ENCODE measurements around the gene HSD17B4.
"Not testable (repeated sequence)": the region's sequence is repeated elsewhere in the genome, so short reads cannot be mapped to it uniquely, and the experiment has no call there.

Gene HSD17B4, protein sequence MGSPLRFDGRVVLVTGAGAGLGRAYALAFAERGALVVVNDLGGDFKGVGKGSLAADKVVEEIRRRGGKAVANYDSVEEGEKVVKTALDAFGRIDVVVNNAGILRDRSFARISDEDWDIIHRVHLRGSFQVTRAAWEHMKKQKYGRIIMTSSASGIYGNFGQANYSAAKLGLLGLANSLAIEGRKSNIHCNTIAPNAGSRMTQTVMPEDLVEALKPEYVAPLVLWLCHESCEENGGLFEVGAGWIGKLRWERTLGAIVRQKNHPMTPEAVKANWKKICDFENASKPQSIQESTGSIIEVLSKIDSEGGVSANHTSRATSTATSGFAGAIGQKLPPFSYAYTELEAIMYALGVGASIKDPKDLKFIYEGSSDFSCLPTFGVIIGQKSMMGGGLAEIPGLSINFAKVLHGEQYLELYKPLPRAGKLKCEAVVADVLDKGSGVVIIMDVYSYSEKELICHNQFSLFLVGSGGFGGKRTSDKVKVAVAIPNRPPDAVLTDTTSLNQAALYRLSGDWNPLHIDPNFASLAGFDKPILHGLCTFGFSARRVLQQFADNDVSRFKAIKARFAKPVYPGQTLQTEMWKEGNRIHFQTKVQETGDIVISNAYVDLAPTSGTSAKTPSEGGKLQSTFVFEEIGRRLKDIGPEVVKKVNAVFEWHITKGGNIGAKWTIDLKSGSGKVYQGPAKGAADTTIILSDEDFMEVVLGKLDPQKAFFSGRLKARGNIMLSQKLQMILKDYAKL

DNA sequence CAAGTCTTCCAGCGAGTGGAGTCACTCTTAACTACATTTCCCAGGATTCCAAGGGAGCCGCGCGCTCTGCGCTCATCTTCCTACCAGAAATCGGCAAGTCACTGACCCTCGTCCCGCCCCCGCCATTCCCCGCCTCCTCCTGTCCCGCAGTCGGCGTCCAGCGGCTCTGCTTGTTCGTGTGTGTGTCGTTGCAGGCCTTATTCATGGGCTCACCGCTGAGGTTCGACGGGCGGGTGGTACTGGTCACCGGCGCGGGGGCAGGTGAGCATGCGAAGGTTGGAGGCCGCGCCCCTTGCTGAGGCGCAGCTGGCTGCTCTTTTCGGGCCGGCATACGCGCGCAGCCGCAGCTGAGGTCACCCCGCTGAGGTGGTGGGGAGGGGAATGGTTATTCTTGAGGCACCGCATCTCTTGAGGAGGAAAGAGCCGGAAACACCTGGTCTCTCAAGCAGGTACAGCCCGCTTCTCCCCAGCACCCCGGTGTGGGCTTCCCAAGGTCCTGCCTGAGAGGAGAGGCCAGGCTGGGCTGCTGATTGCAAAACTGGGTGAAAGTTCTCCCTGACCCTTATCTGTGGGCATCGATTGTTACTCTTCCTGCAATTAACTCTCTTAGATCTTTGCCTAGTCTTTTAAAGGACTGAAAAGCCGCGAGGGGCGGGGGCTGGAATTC lies at the start of gene HSD17B4:
HSD17B4 (plus strand) TSS at position 125 of the 667 bp plus-strand sequence; CDS start at position 204, 79 bp downstream.
- in situ Hi-C loops (cut with MboI; ENCODE audit: low sequenced_read_pairs), result no loop called here

DNA sequence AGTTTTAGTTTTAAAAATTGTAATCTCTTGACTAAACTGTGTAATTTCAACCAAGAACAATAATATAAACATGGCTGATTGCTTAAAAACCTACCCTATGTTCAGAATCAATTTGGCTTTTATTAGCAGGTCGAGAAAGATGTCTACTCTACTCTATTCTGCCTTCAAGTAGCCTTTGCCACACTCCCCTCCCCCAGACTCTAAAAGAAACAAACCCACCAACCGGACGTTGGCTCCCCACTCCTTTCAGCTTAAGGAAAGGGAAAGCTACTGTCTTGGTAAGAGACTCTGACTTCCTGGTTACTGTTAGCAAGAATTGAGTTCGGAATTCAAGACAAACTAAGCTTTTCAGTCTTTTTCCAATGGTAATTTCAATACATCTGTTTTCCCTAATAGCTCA lies 49.7 kb upstream of the HSD17B4 start:
- in situ Hi-C loops (cut with MboI; ENCODE audit: low sequenced_read_pairs), result loop anchor here (25.0 kb wide), 1 partner anchor 390 kb away; no protein-coding TSS in a partner anchor

DNA sequence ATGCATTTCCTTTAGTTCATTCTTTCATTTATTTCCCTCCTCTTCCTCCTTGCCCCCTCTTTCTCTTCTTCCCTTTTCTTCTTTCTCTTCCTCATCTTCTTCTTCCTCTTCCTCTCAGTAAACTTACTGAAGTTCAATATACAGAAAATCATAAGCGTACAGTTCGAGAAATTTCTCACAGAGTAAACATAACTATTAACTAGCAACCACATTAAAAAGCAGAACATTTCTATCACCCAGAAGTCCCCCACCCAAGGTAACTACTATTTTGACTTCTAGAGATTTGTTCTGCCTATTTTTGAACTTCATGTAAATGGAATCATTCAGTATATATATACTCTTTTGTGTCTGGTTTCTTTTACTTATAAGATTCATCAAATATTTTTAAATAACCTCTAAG lies 48.3 kb upstream of the HSD17B4 start:
- in situ Hi-C loops (cut with MboI; ENCODE audit: low sequenced_read_pairs), result loop anchor here (25.0 kb wide), 1 partner anchor 392 kb away; no protein-coding TSS in a partner anchor

DNA sequence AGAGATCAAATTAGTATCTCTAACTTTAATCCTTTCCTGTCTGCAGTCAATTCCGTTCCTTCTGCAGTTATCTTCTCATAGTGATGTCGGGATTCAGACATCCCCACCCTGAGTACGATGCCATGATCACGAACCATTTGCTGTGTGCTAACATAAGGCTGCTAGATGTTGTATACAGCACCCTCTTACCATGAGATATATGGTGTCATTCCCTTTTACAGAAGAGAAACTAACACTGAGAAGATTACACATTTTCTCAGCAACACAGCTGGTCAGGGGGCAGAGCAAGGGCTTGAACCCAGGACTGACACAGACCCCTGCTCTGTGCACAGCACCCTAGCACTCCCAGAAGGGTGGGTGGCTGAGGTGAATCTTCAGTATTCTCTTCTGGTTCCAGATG lies 46.9 kb upstream of the HSD17B4 start:
- in situ Hi-C loops (cut with MboI; ENCODE audit: low sequenced_read_pairs), result loop anchor here (25.0 kb wide), 1 partner anchor 393 kb away; no protein-coding TSS in a partner anchor

DNA sequence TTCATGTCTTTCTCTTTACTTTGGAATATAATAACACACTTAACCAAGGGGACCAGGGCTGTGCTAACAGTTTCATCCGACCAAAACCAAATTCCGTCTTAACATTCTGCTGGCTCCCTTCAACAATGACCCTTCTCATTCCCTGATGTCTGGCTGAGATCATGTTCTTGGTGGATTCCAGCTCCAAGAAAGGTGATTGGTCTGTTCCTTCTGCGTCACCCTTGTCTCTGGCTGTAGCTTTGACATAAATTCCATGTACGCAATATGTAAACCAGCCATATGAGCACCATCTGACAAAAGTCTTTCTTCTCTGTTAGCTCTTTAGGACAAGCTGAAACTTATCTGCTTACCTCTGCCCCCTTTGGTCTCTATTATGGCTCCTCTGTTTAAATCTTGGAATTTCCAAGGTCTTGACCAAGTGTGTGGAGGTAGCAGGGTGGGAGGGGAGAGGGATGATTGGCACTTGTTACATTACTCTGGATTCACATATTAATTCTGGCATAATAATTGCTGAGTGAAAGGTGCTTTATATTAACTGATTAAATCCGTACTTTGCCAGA lies 45.7 kb upstream of the HSD17B4 start:
- in situ Hi-C loops (cut with MboI; ENCODE audit: low sequenced_read_pairs), result loop anchor here (25.0 kb wide), 1 partner anchor 394 kb away; no protein-coding TSS in a partner anchor

DNA sequence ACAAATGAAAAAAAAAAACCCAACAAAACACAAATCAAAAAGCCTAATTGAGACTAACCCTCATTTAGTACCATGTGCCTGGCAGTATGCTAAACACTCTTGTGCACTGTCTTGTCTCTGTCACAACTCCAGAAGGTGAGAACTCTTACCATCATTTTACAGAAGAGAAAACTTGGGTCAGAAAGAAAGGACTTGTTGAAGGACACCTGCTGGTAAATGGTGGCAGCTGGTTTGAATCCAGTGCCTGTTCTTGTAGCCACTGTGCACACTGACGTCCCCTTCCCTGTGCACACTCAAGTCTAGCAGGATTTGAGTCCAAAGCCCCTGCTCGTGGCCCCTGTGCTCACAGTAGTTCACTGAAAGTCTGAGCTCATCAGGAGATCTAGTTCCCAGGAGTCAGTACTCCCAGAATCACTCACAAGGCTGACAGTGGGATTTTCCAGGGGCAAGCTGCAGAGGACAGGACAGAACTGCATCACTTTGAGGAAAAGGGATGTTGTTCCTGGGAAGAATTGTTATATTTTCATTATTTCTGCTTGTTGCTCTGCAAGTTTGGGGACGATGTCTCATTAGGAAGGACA lies 43.0 kb upstream of the HSD17B4 start:
- in situ Hi-C loops (cut with MboI; ENCODE audit: low sequenced_read_pairs), result loop anchor here (25.0 kb wide), 1 partner anchor 397 kb away; no protein-coding TSS in a partner anchor

DNA sequence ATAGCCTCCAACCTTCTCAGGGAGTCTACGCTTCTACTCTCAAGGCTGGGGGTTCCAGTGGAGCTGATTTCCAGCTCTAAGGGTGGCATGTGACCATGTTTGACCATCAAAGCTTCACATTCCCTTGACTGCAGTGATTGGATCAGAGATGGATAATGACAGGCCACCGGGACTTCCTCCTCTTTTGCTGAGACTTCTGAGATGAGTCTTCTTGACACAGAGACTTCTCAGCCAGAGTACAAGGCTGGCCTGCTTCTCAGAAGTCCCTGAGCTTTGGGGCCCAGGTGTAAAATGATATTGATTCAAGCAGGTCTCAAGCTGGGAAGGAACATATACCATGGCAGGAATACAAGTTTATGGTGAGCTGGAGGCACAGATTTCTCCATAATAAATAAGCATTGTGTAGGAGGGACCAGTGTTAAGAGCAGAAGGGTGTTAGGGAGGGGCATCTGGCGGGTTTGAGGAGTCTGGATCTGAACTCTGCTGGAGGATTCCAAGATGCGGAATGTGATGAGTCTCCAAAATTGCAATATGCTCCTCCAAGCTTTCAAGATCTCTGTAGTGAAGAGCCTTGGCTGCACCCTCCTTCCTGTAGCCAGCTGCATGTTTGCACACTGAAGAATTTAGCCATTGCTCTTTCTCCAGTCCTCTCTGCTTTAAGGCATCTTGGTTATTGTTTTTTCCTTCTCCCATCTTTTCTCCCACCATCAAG lies 41.7 kb upstream of the HSD17B4 start:
- in situ Hi-C loops (cut with MboI; ENCODE audit: low sequenced_read_pairs), result loop anchor here (25.0 kb wide), 1 partner anchor 398 kb away; no protein-coding TSS in a partner anchor

DNA sequence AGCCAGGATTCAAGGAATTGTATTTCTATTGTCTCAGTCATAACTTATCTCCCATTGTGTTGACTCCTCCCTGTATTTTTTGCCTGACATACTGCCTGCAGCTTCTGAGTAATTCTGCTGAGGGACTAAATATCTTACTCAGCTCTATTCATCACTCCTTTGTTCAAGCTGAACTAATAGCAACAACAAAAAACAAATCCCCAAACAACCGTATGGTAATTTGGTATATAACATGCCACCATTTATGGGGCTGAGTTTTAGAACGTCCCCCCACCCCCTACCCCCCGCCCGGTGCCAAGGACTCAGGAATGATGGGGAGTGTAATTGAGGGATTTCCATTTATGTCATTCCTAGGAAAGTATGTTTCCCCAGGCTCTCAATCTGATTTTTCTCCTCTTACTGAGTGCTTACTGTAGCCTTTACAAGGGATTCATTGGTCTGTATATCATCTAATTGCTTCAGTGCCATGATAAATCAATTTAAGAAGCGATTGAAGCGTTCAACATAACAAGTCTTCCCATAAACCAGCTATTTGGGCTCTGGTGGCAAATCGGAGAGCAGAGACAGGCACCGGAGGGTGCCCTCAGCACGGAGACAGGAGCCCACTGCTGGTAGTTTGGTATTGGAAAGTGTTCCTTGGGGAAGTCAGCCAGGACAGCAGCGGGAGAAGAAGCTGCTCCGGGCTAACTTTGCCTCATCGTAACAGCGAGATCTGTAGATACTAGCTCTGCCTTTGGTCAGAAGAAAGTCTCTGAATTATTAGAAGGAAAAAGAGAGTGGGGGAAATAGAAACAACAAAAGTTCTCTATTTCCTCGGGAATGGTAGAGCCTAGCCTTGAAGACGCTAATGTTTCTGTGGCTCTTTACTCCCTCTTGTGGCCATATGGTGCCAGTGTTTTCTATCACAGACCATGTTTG lies 40.7 kb upstream of the HSD17B4 start:
- in situ Hi-C loops (cut with MboI; ENCODE audit: low sequenced_read_pairs), result loop anchor here (25.0 kb wide), 1 partner anchor 399 kb away; no protein-coding TSS in a partner anchor

DNA sequence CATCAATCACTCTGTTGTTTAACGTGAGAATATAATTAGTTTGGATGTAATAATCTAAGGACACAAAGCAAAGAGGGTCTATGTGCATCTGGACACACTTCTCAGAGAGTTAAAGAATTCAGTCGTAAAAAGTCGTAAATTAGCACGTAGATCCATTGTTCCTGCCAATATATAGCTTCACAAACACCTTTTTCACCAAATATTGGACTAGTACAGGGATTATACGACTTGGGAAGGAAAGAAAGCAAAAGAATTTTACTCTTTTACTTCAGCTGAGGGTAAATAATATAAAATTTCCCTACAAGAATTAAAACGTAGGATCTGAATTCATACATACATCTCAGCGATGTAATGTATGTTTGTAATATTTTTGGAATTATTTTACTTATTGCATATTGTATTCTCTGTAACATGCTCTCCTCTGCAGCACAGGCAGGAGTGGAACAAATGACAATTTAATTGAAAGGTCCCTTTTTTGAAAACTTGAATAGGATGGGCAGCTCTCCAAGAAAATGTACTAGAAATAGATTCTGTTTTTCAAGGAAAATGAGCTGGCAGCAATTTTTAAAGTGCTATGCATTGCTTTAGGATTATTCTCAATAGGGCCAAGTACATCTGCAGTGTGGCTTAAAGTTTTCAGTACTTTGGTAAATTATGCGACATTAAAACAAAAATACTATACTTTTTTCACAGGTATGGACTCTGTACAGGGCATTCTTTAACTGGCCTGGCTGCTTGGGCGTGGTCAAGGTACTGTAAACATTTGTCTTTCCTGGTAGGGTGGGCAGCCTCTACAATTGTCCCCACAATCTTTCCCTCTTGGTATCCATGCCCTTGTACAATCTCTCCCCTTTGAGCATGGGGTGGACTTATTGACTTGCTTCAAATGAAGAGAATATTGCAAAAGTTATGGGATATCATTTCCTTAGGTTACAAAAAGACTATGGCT lies 39.7 kb upstream of the HSD17B4 start:
- in situ Hi-C loops (cut with MboI; ENCODE audit: low sequenced_read_pairs), result loop anchor here (25.0 kb wide), 1 partner anchor 400 kb away; no protein-coding TSS in a partner anchor

DNA sequence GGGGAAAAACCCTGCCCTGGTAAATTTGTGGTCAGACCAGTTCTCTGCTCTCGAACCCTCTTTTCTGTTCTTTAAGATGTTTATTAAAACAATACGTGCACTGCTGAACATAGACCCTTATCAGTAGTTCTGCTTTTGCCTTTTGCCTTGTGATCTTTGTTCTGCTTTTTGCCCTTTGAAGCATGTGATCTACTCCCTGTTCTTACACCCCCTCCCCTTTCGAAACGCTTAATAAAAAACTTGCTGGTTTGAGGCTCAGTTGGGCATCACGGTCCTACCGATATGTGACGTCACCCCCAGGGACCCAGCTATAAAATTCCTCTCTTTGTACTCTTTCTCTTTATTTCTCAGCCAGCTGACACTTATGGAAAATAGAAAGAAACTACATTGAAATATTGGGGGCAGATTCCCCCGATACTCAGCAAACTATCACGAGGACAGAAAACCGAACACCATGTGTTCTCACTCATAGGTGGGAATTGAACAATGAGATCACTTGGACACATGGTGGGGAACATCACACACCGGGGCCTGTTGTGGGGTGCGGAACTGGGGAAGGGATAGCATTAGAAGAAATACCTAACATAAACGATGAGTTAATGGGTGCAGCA lies 38.1 kb upstream of the HSD17B4 start:
- in situ Hi-C loops (cut with MboI; ENCODE audit: low sequenced_read_pairs), result loop anchor here (25.0 kb wide), 1 partner anchor 402 kb away; no protein-coding TSS in a partner anchor

DNA sequence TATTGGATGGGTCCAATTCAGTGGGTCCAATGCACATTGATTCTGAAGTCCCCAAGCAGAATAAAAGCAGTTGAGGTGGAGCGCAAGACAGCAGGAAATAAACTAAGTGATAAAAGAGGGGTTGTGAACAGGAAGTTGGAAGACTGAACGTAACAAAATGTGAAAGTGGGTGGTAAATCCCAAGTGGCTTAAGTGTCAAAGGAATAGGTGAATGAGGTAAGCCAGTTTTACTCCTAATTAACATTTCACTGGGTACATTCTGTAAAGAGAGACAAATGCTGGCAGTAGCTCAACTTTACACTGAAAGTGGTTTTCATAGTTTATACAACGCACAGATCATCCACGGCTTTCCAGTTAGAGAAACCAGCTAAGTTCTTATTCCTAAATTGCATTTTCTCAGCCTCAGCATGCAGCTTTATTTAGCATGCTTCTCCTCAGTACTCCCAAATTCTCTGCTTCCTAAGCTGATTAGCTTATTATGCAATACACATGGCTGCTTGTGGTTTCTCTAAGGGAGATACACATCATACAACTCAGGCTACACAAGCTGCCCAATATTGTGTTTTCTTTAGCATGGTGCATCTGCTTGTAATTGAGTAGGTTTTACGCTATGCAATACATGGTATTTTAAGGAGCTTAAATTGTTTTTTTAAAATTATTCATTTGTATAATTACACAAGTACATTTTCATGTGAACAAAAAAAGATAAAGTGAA lies 34.2 kb upstream of the HSD17B4 start:
- in situ Hi-C loops (cut with MboI; ENCODE audit: low sequenced_read_pairs), result loop anchor here (25.0 kb wide), 1 partner anchor 406 kb away; no protein-coding TSS in a partner anchor

DNA sequence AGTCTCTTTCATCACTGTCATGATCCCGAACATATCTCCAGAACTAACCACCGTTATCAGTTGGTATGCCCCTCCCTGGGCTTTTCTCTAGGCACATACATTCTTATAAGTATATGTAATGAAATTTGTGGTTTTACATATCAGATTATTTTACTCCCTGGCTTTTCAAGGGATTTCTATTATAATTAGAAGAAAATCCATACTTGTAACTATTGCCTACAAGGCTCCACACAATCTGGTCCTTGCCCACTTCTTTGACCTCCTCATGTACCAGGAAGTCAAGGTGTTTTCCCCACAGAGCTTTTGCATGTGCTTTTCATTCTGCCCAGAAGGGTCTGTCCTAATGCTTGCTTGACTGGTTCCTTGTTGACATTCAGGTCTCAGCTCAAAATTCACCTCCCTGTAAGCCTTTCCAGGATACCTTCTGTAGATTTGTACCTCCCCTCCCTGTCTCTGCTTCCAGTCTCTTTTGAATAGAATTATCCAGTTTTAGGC lies 33.6 kb upstream of the HSD17B4 start:
- in situ Hi-C loops (cut with MboI; ENCODE audit: low sequenced_read_pairs), result loop anchor here (25.0 kb wide), 1 partner anchor 406 kb away; no protein-coding TSS in a partner anchor

DNA sequence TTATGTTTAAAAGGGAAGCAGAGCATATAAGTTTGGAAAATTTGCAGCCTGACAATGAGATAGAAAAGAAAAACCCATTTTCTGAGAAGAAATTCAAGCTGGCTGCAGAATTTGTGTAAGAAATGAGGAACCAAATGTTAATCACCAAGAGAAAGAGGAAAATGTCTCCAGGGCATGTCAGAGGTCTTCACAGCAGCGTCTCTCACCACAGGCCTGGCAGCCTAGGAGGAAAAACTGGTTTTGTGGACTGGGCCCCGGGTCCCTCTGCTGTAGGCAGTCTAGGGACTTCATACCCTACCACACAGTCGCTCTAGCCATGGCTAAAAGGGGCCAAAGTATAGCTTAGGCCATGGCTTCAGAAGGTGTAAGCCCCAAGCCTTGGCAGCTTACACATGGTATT lies 32.1 kb upstream of the HSD17B4 start:
- in situ Hi-C loops (cut with MboI; ENCODE audit: low sequenced_read_pairs), result loop anchor here (25.0 kb wide), 1 partner anchor 408 kb away; no protein-coding TSS in a partner anchor

DNA sequence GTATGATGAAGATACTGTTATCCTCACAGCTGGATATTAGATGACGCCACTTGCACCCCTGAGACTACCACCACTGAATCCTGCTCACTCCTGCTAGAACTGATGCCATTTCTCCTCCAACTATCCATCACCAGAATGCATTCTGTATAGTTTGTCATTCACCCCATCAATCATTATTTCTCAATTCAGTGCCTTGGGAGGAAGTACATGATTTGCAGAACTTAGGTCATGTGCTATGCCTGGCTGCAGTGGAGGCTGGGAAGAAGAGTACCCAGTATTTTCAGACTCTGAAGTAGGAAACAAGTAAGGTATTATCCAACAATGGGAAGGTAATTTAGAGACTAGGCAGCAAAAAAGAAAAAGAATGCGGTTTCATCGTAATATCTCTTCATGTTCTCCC lies 26.2 kb upstream of the HSD17B4 start:
- in situ Hi-C loops (cut with MboI; ENCODE audit: low sequenced_read_pairs), result no loop called here

DNA sequence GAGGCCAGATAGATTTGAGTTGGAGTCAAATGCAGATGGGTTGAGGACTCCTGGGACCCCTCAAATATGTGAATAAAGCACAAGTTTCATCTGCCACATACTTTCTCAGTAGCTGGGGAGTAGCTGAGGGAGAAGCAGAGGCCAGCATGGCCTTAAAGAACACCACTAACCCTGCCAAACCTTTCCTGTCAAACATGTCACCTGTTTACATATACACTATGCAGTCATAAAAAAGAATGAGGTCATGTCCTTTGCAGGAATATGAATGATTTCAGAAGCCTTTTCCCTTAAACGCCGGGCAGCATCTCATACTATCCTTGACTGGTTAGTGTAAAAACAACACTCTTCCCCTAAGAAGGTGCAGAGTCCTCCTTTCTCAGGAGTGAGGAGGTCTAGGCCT lies 25.2 kb upstream of the HSD17B4 start:
- in situ Hi-C loops (cut with MboI; ENCODE audit: low sequenced_read_pairs), result no loop called here

DNA sequence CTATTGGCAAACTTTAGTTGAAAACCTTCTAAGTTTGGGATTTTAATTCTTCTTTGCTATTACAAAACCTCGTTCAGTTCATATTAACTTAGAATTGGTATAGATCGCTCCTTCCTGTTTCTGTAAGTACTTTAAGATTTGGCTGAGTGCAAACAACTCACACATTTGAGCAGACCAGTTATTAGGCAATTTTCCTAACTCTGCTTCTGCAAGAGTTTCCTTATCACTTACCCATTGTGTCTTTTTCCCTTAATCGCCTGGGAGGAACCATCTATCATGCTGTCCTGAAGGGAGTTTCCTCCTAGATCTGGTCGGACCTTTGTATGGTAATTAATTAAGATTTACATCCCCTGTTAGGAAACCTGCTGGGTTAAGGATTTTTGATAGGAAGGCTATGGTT lies 24.7 kb upstream of the HSD17B4 start:
- in situ Hi-C loops (cut with MboI; ENCODE audit: low sequenced_read_pairs), result not testable (repeated sequence)
